GM23248 (cell line): ENCODE results near the gene TMEM219. TPM values are rescaled to one million over a fixed set of nuclear protein-coding genes. Genes with fewer than 3 reads are reported as not detected.

Experiments used
- DNase-seq: peaks from one replicate; pipeline ENCODE4 v3.0.0-alpha.2; 2015
- H2AFZ ChIP-seq: fragments of 200-600 bp; sonication (generic); 2 replicates; pipeline ENCODE4 v1.6.1; 2016; ENCODE audit warnings: antibody characterized with exemption
- H3F3A ChIP-seq: fragments of 200-600 bp; sonication (generic); 2 replicates; pipeline ENCODE4 v1.6.1; 2016; ENCODE audit warnings: mild to moderate bottlenecking, antibody characterized with exemption, mixed run types; ENCODE audit not compliant: insufficient read depth
- H3K27ac ChIP-seq: fragments of 200-600 bp; sonication (generic); 2 replicates; pipeline ENCODE4 v1.5.1; 2016; ENCODE audit warnings: mild to moderate bottlenecking
- H3K27me3 ChIP-seq: fragments of 200-600 bp; sonication (generic); replicated peaks from 2 replicates; pipeline ENCODE4 v1.6.1; 2016; ENCODE audit warnings: mild to moderate bottlenecking; ENCODE audit not compliant: insufficient read depth
- H3K36me3 ChIP-seq: fragments of 200-600 bp; sonication (generic); 2 replicates; pipeline ENCODE4 v1.6.1; 2016; ENCODE audit warnings: low read depth, mild to moderate bottlenecking
- H3K4me1 ChIP-seq: fragments of 200-600 bp; sonication (generic); 2 replicates; pipeline ENCODE4 v1.6.1; 2016; ENCODE audit warnings: mild to moderate bottlenecking; ENCODE audit not compliant: insufficient read depth
- H3K4me2 ChIP-seq: fragments of 200-600 bp; sonication (generic); one replicate; pipeline ENCODE4 v1.6.1; 2016; ENCODE audit warnings: mild to moderate bottlenecking; ENCODE audit not compliant: unreplicated experiment
- H3K4me3 ChIP-seq: fragments of 200-600 bp; sonication (generic); 2 replicates; pipeline ENCODE4 v1.5.1; 2016; ENCODE audit warnings: mild to moderate bottlenecking
- H3K79me2 ChIP-seq: fragments of 200-600 bp; sonication (generic); 2 replicates; pipeline ENCODE4 v1.6.1; 2016; ENCODE audit warnings: mild to moderate bottlenecking; ENCODE audit not compliant: insufficient read depth
- H3K9ac ChIP-seq: fragments of 200-600 bp; sonication (generic); 2 replicates; pipeline ENCODE4 v1.6.1; 2016; ENCODE audit warnings: mild to moderate bottlenecking
- H3K9me2 ChIP-seq: fragments of 200-600 bp; sonication (generic); 2 replicates; pipeline ENCODE4 v1.6.1; 2016; ENCODE audit warnings: mixed run types, mild to moderate bottlenecking, moderate library complexity; ENCODE audit not compliant: insufficient read depth
- H3K9me3 ChIP-seq: fragments of 200-600 bp; sonication (generic); one replicate; pipeline ENCODE4 v1.6.1; 2017; ENCODE audit warnings: low read depth
- H4K20me1 ChIP-seq: fragments of 200-600 bp; sonication (generic); 2 replicates; pipeline ENCODE4 v1.6.0; 2016; ENCODE audit not compliant: insufficient read depth
- EZH2 ChIP-seq: fragments of 200-600 bp; sonication (generic); IDR thresholded peaks from 2 replicates; pipeline ENCODE4 v1.6.1; 2018; ENCODE audit warnings: antibody characterized with exemption, mild to moderate bottlenecking; ENCODE audit not compliant: insufficient read depth, poor library complexity, severe bottlenecking
- EZH2phosphoT487 ChIP-seq: fragments of 200-600 bp; sonication (generic); IDR thresholded peaks from 2 replicates; pipeline ENCODE4 v1.6.1; 2018; ENCODE audit warnings: antibody characterized with exemption, moderate library complexity, mild to moderate bottlenecking, low read depth; ENCODE audit not compliant: insufficient read depth
- WGBS, 2 experiments: methylation state at CpG; one replicate each; pipeline ENCODE4 v1.1.6; 2015 to 2017; ENCODE audit warnings: low lambda C conversion rate in 2 of 2, low coverage in 1 of 2; ENCODE audit errors: missing lambda C conversion rate in 2 of 2; 5-methylcytosine and 5-hydroxymethylcytosine counted together
- in situ Hi-C: fragments of 300-500 bp; cut with MboI; formaldehyde crosslinking; loops from 2 replicates; pipeline ENCODE4 v1.15.0; 2020
- polyA plus RNA-seq: library from polyadenylated mRNA; unstranded; fragments of >200 nt; fragmentation: Nextera tagmentation; extraction: Ambion mirVana; gene quantifications from 2 replicates; pipeline ENCODE4 v1.2.1, GENCODE V29; 2016
- total RNA-seq: library from RNA; depleted of rRNA; stranded (reverse); fragments of >200 nt; shearing (Covaris generic); gene quantifications from 2 replicates; pipeline ENCODE4 v1.2.3, GENCODE V29; 2014

Gene TMEM219
- total and polyA plus RNA-seq, 2 experiments from 2014 or later = 124 to 162 TPM

- Histone ChIP-seq H3K36me3 (no peaks in the 10 kb centered on the region), H3K79me2 (no peaks in the 10 kb centered on the region), H3K27ac (no peak overlapping the region), H3K4me2 (no peak overlapping the region), H3K9me3 (no peaks in the 10 kb centered on the region), H3K27me3 (no peaks in the 10 kb centered on the region), H3K9ac (no peak overlapping the region), H3K9me2 (no peaks in the 10 kb centered on the region), H3K4me3 (no peak overlapping the region), H4K20me1 (no peaks in the 10 kb centered on the region), H2AFZ (no peak overlapping the region), H3F3A (peaks cover 19% of the 10 kb centered on the region), H3K4me1 (peaks cover 17% of the 10 kb centered on the region)
- in situ Hi-C loops = no loop called here
- no peak for DNase-seq
- 39 to 43% methylated on average over 2 of the region's 2 CpGs for WGBS, 2 experiments
- TF ChIP-seq EZH2phosphoT487 (no peak), EZH2 (no peak)
Observed at GRCh38 chr16:29947897-29948296, 14.0 kb upstream of the TMEM219 start.

GRCh38 chr16:29950806-29951461 lies 10.9 kb upstream of the TMEM219 start:
- TF ChIP-seq EZH2phosphoT487 (no peak), EZH2 (no peak)
- H3K4me3 ChIP-seq = no peak overlapping the region
- H3K4me2 ChIP-seq = no peak overlapping the region
- H2AFZ ChIP-seq = no peak overlapping the region
- no peaks in the 10 kb centered on the region for H3K36me3 ChIP-seq
- H3K79me2 ChIP-seq = no peaks in the 10 kb centered on the region
- H3K4me1 ChIP-seq = no peaks in the 10 kb centered on the region
- no peaks in the 10 kb centered on the region for H3K9me2 ChIP-seq
- H3K27me3 ChIP-seq = no peaks in the 10 kb centered on the region
- H3F3A ChIP-seq = no peaks in the 10 kb centered on the region
- DNase-seq = no peak
- no peak overlapping the region for H3K27ac ChIP-seq
- H4K20me1 ChIP-seq = no peaks in the 10 kb centered on the region
- no peaks in the 10 kb centered on the region for H3K9me3 ChIP-seq
- H3K9ac ChIP-seq = no peak overlapping the region
- in situ Hi-C loops = no loop called here
- WGBS, 2 experiments = 50 to 62% methylated on average over 4 of the region's 4 CpGs

GRCh38 chr16:29951625-29952365 lies 10.1 kb upstream of the TMEM219 start:
- Histone ChIP-seq H3K36me3 (no peaks in the 10 kb centered on the region), H3K4me1 (no peaks in the 10 kb centered on the region), H3K9me3 (no peaks in the 10 kb centered on the region), H3K9me2 (no peaks in the 10 kb centered on the region), H3F3A (no peaks in the 10 kb centered on the region), H3K27ac (no peak overlapping the region), H4K20me1 (no peaks in the 10 kb centered on the region), H3K9ac (no peak overlapping the region), H3K4me3 (no peak overlapping the region), H3K79me2 (no peaks in the 10 kb centered on the region), H2AFZ (no peak overlapping the region), H3K4me2 (no peak overlapping the region), H3K27me3 (no peaks in the 10 kb centered on the region)
- TF ChIP-seq EZH2 = no peak
- TF ChIP-seq EZH2phosphoT487 = no peak
- no peak for DNase-seq
- in situ Hi-C loops = no loop called here
- 75 to 87% methylated on average over 8 of the region's 8 CpGs for WGBS, 2 experiments

- DNase-seq = no peak
- WGBS, 2 experiments = 84 to 86% methylated on average over 5 of the region's 5 CpGs
Observed at GRCh38 chr16:29958756-29959155, 3.1 kb upstream of the TMEM219 start.

More at GRCh38 chr16:29958756-29959155, 3.1 kb upstream of the TMEM219 start:
- in situ Hi-C loops = no loop called here
- Histone ChIP-seq H3K4me2 (no peak overlapping the region), H3K4me1 (peaks cover 9% of the 10 kb centered on the region; the same call in 1 of the 2 replicates), H2AFZ (no peak overlapping the region), H3K4me3 (no peak overlapping the region), H3K27ac (no peak overlapping the region), H3F3A (no peaks in the 10 kb centered on the region), H3K79me2 (peaks cover 16% of the 10 kb centered on the region; the same call in 1 of the 2 replicates), H3K9ac (no peak overlapping the region), H3K27me3 (no peaks in the 10 kb centered on the region), H3K9me3 (no peaks in the 10 kb centered on the region), H4K20me1 (no peaks in the 10 kb centered on the region), H3K9me2 (no peaks in the 10 kb centered on the region), H3K36me3 (no peaks in the 10 kb centered on the region)
- no peak for TF ChIP-seq EZH2
- no peak for TF ChIP-seq EZH2phosphoT487
